T47D (cell line): ENCODE results near the gene LBHD1.

Source experiments
- DNase-seq, 2 experiments: peaks; one replicate each; pipeline versions ENCODE4 v3.0.0 to v3.0.0-alpha.2; 2011 to 2012; ENCODE audit warnings: low read depth in 1 of 2, low spot score in 1 of 2
- JUND ChIP-seq: IDR thresholded peaks from 2 replicates; pipeline ENCODE4 v1.6.1; 2012; ENCODE audit warnings: low read depth
- in situ Hi-C: cut with HindIII; loops from 2 replicates; pipeline ENCODE4 v1.10.0; 2016; ENCODE audit warnings: low sequenced_read_pairs, low pct_unique_long_range_greater_than_20kb

Gene LBHD1

DNA sequence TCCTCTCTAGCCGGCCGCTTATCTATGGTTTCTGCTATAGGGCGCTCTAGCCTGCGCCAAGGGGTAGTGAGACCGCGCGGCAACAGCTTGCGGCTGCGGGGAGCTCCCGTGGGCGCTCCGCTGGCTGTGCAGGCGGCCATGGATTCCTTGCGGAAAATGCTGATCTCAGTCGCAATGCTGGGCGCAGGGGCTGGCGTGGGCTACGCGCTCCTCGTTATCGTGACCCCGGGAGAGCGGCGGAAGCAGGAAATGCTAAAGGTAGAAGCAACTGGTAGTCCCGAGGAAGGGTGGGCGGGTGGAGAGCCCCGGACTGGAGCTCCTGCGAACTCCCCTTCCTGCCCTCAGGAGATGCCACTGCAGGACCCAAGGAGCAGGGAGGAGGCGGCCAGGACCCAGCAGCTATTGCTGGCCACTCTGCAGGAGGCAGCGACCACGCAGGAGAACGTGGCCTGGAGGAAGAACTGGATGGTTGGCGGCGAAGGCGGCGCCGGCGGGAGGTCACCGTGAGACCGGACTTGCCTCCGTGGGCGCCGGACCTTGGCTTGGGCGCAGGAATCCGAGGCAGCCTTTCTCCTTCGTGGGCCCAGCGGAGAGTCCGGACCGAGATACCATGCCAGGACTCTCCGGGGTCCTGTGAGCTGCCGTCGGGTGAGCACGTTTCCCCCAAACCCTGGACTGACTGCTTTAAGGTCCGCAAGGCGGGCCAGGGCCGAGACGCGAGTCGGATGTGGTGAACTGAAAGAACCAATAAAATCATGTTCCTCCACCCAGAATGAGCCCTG is at the start of gene LBHD1, which contains the start of gene UQCC3:
Gene LBHD1 (minus strand): TSS at position 660 of the 782 bp plus-strand sequence. CDS start 2,236 bp downstream, outside the sequence.
Gene UQCC3 (plus strand): TSS at position 66 of the 782 bp plus-strand sequence. CDS start 73 bp downstream, at position 139.
- no peak for TF ChIP-seq JUND
- in situ Hi-C loops: no loop called here
- DNase-seq: peak; percentile 81 to 95

DNA sequence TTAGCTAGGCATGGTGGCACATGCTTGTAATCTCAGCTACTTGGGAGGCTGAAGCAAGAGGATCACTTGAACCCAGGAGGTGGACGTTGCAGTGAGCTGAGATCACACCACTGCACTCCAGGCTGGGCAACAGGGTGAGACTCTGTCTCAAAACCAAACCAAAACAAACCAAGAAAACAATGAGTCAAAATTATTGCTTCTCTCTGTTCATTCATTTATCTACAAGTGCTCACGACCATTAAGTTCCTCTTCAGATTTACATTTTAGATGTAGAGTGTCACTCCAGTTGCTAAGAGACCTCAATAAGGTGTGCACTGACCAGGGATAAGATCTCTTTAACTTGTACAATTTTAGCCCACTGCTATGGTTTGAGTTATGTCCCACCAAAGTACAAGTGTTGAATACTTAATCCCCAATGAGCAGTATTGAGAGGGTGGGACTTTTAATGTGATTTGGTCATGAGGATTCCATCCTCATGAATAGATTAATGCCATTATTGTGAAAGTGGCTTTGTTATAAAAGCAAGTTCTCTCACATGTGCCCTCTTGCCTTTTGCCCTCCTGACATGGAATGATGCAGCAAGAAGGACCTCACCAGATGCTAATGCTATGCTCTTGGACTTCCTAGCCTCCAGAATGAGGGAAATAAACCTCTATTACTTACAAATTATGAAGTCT is 47.4 kb upstream of the LBHD1 start:
- no peak for TF ChIP-seq JUND
- no peak for DNase-seq
- in situ Hi-C loops: no loop called here

DNA sequence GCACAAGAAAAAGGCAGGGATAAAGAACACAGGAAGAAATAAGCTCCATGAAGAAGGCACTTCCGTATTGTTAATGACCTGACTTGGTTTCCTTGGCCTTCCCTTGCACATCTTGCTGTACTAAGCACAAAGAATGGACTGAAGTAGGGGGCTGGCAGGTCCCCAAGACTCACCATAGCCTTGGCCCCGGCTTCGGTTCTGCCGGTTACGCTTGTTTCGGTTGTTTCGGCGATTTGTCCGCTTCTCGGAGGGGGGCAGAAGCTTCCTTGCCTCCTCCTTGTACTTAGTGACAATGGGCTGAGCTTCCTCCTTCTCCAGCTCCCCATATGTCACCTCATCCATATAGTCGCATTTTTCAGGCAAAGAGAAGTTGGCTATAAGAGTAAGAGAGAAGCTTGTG is 44.7 kb upstream of the LBHD1 start:
- TF ChIP-seq JUND: no peak
- in situ Hi-C loops: no loop called here
- DNase-seq: no peak

DNA sequence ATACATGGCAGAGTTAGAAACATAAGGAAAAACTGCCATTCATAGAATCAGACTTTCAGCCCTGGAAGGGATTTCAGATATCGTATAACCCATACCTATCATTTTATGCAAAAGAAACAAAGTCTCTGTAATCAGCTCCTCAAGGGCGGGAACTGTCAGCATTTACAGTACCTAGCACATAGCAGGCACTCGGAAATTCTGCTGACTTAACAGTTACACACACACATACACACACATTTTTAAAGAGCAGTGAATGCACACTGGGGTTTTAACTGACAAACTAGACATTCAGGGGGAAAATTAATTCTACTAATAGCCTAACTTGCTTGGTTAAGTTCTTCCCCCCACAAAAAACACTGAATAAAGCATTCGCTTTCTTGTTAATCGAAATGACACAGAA is 44.1 kb upstream of the LBHD1 start:
- in situ Hi-C loops: no loop called here
- DNase-seq: no peak
- no peak for TF ChIP-seq JUND

DNA sequence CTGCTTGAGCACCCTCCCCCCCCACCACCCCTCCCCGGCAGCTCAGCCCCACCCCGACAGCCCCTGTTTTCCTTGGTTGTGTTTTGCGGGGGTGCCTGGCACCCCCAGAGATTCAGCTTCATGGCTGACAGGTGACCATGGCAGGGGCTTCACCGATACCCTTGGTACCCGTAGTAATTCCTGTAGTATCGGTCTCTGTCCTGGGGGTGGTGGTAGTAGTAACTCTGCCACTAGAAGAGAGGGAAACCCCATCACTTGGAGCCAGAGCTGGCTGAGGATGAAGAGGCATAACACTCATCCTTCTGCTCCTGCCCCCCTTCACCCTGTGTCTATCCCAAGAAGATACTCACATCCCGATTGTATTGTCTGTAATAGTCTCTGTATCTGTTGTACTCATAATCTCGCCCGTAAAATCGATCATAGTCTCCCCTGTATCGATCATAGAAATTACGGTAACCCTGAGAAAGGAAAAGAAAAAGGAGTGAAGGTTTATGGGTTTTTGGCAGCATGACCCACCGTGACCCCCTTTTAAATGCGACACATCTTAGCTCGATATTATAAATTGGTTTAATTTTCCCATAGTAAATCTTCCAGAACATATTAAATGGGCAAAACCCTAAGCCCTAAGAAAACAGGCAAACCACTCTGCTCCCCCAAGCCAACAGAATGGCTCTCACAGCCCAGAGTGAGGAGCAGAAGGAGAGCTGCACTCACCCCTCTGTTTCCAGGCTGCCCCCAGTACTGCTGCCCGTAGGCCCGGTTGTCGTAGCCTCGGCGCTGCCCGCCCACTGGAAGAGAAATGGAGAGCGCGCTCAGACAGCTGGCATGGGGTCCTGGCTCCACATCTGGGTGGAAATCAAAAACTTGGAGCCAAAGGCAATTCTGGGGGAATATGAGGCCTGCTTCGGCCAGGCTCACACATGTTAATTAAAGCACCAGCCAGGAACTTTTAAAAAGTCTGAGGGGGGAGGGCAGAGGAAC is 43.4 kb upstream of the LBHD1 start:
- no peak for DNase-seq
- in situ Hi-C loops: no loop called here
- TF ChIP-seq JUND: no peak

DNA sequence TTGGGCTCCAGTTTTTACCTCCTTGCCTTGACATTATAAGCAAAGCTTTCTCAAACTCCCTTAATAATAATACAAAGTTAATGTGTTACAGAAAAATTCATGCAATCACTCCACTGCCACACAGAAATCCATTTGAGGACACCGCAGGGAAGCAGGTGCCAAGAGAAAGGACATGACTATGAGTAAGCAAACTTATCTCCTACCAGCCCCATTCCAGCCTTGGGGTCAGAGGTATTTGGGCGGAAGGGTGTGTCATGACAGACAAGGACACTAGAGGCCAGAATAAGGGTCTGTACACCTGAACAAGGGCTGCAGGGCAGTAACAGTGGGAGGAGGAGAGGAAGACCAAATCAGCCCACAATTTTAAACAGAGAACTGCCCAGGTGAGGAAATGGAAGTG is 41.3 kb upstream of the LBHD1 start:
- no peak for DNase-seq
- no peak for TF ChIP-seq JUND
- in situ Hi-C loops: no loop called here

DNA sequence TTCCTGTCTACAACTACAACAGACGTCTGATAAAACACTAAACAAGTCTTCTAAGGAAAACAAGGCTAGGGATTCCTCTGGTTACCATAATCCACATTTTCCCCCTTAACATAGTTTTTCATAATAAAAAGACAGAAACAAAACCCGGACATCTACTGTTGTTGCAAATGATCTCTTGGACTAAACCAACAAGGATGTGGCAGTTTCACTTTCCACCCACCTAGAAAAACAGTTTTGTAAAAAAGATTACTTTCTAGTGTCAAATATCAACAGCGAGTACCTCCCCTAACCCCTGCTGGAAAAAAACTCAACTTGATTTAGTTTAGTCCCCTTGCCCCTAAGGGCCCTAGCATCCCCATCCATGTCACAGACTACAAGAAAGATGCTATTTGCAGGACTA is 40.8 kb upstream of the LBHD1 start:
- in situ Hi-C loops: no loop called here
- no peak for TF ChIP-seq JUND
- no peak for DNase-seq

DNA sequence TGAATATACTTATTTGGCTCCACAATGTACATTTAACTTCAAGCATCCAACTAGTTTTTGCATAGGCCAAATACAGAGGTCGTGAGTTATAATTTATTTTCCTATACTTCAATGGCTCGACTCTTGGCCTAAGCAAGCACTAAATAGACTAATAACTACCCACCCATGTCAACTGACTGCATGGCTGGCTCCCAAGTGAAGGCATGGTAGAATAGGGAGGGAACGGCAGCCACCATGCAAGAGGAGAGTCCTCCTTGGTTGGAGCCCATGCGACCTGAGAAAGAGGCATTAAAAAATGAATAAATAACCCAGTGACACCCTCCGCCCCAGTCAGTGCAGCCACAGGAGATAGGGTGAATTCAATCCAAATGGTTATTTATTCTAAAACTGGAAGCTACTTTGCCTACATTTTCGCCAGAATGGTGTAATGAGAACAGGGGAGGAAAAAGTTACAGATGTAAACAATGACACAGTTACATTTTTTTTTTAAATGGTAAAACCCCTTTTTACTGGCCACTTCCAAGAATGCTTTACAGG is 40.3 kb upstream of the LBHD1 start:
- no peak for TF ChIP-seq JUND
- DNase-seq: no peak
- in situ Hi-C loops: no loop called here

DNA sequence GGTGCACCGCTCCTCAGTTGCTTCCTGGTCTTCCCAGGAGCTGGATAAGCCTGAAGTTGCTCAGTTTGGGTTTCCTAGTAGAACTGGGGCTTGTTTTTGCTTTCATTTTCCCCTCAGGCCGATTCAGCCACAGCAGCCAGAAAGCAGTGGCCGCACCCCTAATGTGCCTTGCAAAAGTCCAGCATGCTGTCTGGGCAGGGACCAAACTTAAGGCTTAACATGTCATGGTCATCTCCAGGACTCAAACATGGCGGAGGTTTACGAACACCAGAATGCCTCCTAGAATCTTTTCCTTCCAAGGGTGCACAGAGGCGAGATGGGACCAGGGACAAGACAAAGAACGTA is 37.9 kb upstream of the LBHD1 start:
- no peak for TF ChIP-seq JUND
- DNase-seq: no peak

DNA sequence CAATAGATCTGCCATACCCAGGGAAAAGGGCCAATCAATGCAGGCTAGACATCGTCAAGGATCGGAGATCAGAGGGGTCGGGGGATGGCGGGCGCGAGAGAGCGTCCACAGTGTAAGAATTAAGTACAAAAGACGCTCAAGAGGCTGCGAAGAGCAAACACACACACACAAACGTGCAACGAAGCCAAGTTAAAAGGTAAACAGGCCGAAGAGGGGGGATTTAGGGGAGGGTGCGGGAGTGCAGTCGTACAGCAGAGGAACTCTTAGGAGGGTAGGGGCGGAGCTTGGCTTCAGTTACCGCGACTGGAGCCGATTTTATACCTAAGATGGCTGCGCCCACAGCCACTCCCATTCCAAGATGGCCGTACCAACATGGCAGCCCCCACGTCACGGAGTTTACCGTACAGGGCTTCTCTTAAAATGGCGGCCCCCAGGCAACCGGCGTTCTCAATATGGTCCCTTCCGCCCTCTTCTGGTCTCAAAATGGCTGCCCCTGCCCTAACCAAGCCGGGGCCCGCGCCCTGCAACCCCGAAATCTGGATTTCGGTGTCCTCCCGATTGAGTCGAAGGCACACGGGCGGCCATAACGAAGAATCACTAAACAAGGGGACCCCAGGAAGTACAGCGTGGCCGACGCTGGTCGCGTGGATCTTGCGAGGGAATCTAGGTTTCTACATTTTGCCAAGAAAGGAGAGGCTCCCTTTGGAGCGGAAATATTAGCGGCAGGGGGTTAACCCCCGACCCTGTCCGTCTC is 37.4 kb upstream of the LBHD1 start:
- TF ChIP-seq JUND: no peak
- in situ Hi-C loops: no loop called here
- no peak for DNase-seq

More for the DNA sequence above, 37.9 kb upstream of the LBHD1 start:
- in situ Hi-C loops: no loop called here

DNA sequence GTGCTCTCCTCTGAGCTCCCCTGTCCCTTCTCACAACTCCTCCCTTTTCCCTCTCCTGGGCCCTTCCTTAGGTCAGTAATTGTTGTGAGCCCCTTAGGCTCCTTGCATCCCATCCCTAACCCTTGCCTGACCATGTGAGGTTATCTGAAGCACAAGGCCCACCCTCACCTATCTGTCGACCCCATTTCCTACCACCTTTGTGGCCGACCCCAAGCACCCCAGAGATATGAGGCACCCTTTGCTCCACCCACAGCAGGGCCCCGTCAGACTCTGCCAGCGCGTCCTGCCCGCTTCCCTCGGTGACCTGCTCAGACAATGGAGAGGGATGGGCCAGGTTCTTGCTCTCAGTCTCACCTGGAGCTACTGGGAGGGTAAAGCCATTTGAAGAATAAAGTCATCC is 36.7 kb upstream of the LBHD1 start:
- no peak for TF ChIP-seq JUND
- in situ Hi-C loops: no loop called here
- no peak for DNase-seq

DNA sequence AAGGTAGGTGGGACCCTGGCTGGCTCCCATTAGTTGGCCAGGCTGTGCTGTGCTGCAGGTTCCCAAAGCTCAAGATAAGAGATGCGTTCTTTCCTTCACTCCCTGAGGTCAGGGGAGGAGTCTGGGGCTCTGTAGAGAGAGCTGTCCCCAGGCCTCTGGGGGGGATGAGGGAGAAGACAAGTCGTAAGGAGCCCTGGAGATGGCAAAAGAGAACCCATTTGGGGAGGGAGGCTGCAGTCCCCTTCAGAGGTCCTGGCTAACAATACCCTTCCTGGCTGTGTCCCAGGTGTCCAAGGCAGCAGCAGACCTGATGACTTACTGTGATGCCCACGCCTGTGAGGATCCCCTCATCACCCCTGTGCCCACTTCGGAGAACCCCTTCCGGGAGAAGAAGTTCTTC is 36.3 kb upstream of the LBHD1 start:
- DNase-seq: no peak
- no peak for TF ChIP-seq JUND
- in situ Hi-C loops: no loop called here
